Neural cell (in vitro differentiated cells): Measurements from ENCODE around the gene SEMA6A. TPM values are rescaled to one million over a fixed set of nuclear protein-coding genes. Genes with fewer than 3 reads are reported as not detected.

Experiments used
- H2AFZ ChIP-seq: fragments of 200-600, 300-800 bp; sonication (generic), shearing (Covaris generic); 2 replicates; pipeline ENCODE4 v1.6.0; 2014; ENCODE audit warnings: low read depth, mild to moderate bottlenecking, antibody characterized with exemption, low read length, moderate library complexity
- H3F3A ChIP-seq: fragments of 200-600 bp; shearing (Covaris generic); 2 replicates; pipeline ENCODE4 v1.6.1; 2016; ENCODE audit warnings: mild to moderate bottlenecking, moderate library complexity, mixed read lengths, antibody characterized with exemption, low read length; ENCODE audit not compliant: insufficient read depth, poor library complexity, severe bottlenecking
- H3K27ac ChIP-seq: fragments of 200-600, 300-800 bp; sonication (generic), shearing (Covaris generic); 2 replicates; pipeline ENCODE4 v1.5.1; 2014; ENCODE audit warnings: mild to moderate bottlenecking, low read length, moderate library complexity
- H3K27me3 ChIP-seq: fragments of 300-800, 200-600 bp; sonication (generic), shearing (Covaris generic); 2 replicates; pipeline ENCODE4 v1.6.0; 2014; ENCODE audit warnings: mild to moderate bottlenecking, low read depth, low read length, moderate library complexity; ENCODE audit not compliant: insufficient read depth
- H3K36me3 ChIP-seq: fragments of 300-800, 200-600 bp; sonication (generic), shearing (Covaris generic); 2 replicates; pipeline ENCODE4 v1.5.1; 2014; ENCODE audit warnings: mild to moderate bottlenecking, antibody characterized with exemption, low read length, moderate library complexity; ENCODE audit not compliant: insufficient read depth
- H3K4me2 ChIP-seq: fragments of 300-800, 200-600 bp; sonication (generic), shearing (Covaris generic); 2 replicates; pipeline ENCODE4 v1.6.0; 2014; ENCODE audit warnings: mild to moderate bottlenecking, low read length
- H3K4me3 ChIP-seq: fragments of 300-800, 200-600 bp; sonication (generic), shearing (Covaris generic); 2 replicates; pipeline ENCODE4 v1.5.1; 2014; ENCODE audit warnings: mild to moderate bottlenecking, low read length, moderate library complexity
- H3K79me2 ChIP-seq: fragments of 200-600 bp; shearing (Covaris generic); replicated peaks from 2 replicates; pipeline ENCODE4 v1.6.0; 2014; ENCODE audit warnings: mild to moderate bottlenecking, low read length, moderate library complexity; ENCODE audit not compliant: insufficient read depth
- H3K9ac ChIP-seq: fragments of 300-800, 200-600 bp; sonication (generic), shearing (Covaris generic); 2 replicates; pipeline ENCODE4 v1.6.1; 2016; ENCODE audit warnings: mild to moderate bottlenecking, low read length, mixed read lengths
- H3K9me2 ChIP-seq: fragments of 200-600 bp; shearing (Covaris generic); 2 replicates; pipeline ENCODE4 v1.6.1; 2016; ENCODE audit warnings: mild to moderate bottlenecking, low read length, mixed read lengths; ENCODE audit not compliant: insufficient read depth
- H3K9me3 ChIP-seq: fragments of 200-600, 300-800 bp; sonication (generic), shearing (Covaris generic); 2 replicates; pipeline ENCODE4 v1.6.1; 2016; ENCODE audit warnings: mild to moderate bottlenecking, mixed run types, low read length, moderate library complexity, mixed read lengths
- H4K20me1 ChIP-seq: fragments of 200-600 bp; shearing (Covaris generic); 2 replicates; pipeline ENCODE4 v1.6.1; 2016; ENCODE audit warnings: mild to moderate bottlenecking, mixed run types; ENCODE audit not compliant: insufficient read depth
- CTCF ChIP-seq: fragments of 450-650 bp; IDR thresholded peaks from 2 replicates; pipeline ENCODE4 v1.5.1; 2014; ENCODE audit warnings: antibody characterized with exemption, mild to moderate bottlenecking, moderate library complexity; ENCODE audit not compliant: poor library complexity, severe bottlenecking
- EP300 ChIP-seq: fragments of 450-650 bp; conservative IDR thresholded peaks from 2 replicates; pipeline ENCODE4 v1.6.1; 2014; ENCODE audit warnings: antibody characterized with exemption, mild to moderate bottlenecking, moderate library complexity; ENCODE audit not compliant: poor library complexity, severe bottlenecking
- EZH2 ChIP-seq: fragments of 200-600, 300-800 bp; shearing (Covaris generic), sonication (generic); IDR thresholded peaks from 2 replicates; pipeline ENCODE4 v1.6.1; 2014; ENCODE audit warnings: antibody characterized with exemption, low read length, borderline replicate concordance, mild to moderate bottlenecking; ENCODE audit not compliant: insufficient read depth, poor library complexity, severe bottlenecking
- MXI1 ChIP-seq: fragments of 450-650 bp; conservative IDR thresholded peaks from 2 replicates; pipeline ENCODE4 v1.6.1; 2014; ENCODE audit warnings: antibody characterized with exemption, mild to moderate bottlenecking; ENCODE audit not compliant: poor library complexity, severe bottlenecking
- POLR2AphosphoS5 ChIP-seq: IDR thresholded peaks from 2 replicates; pipeline ENCODE4 v1.6.1; 2012
- RAD21 ChIP-seq: fragments of 450-650 bp; conservative IDR thresholded peaks from 2 replicates; pipeline ENCODE4 v1.6.1; 2014; ENCODE audit warnings: antibody characterized with exemption, mild to moderate bottlenecking, moderate library complexity
- REST ChIP-seq: IDR thresholded peaks from 2 replicates; pipeline ENCODE4 v1.6.1; 2012; ENCODE audit warnings: borderline replicate concordance
- SMC3 ChIP-seq: fragments of 450-650 bp; conservative IDR thresholded peaks from 2 replicates; pipeline ENCODE4 v1.6.1; 2014; ENCODE audit warnings: antibody characterized with exemption, mild to moderate bottlenecking, moderate library complexity; ENCODE audit not compliant: poor library complexity
- TAF1 ChIP-seq: IDR thresholded peaks from 2 replicates; pipeline ENCODE4 v1.6.1; 2012; ENCODE audit warnings: low read depth
- polyA plus RNA-seq: library from polyadenylated mRNA; depleted of rRNA; stranded (reverse); fragments of >200 nt; gene quantifications from 2 replicates; pipeline ENCODE4 v1.2.3, GENCODE V29; 2014

Gene SEMA6A
- polyA plus RNA-seq, 1 donor from 2014 or later: 6.5 TPM

GRCh38 chr5:116411101-116411571 is 163.5 kb downstream of the SEMA6A start:
- H3K9ac ChIP-seq: no peak overlapping the region
- H3K9me3 ChIP-seq: no peaks in the 10 kb centered on the region
- no peaks in the 10 kb centered on the region for H3K36me3 ChIP-seq
- H4K20me1 ChIP-seq: no peaks in the 10 kb centered on the region
- TF ChIP-seq RAD21 (no peak), EP300 (no peak), EZH2 (no peak), REST (no peak), SMC3 (no peak)
- no peak overlapping the region for H2AFZ ChIP-seq
- H3K27me3 ChIP-seq: no peaks in the 10 kb centered on the region
- H3K27ac ChIP-seq: no peak overlapping the region
- no peaks in the 10 kb centered on the region for H3F3A ChIP-seq
- no peaks in the 10 kb centered on the region for H3K79me2 ChIP-seq
- H3K9me2 ChIP-seq: no peaks in the 10 kb centered on the region
- no peak overlapping the region for H3K4me2 ChIP-seq
- no peak overlapping the region for H3K4me3 ChIP-seq

GRCh38 chr5:116410336-116410890 is 164.2 kb downstream of the SEMA6A start:
- Histone ChIP-seq H3K4me3 (no peak overlapping the region), H3K27ac (no peak overlapping the region), H3F3A (no peaks in the 10 kb centered on the region), H2AFZ (no peak overlapping the region), H3K9me2 (no peaks in the 10 kb centered on the region), H4K20me1 (no peaks in the 10 kb centered on the region), H3K36me3 (no peaks in the 10 kb centered on the region), H3K4me2 (no peak overlapping the region), H3K27me3 (no peaks in the 10 kb centered on the region), H3K9ac (no peak overlapping the region), H3K79me2 (no peaks in the 10 kb centered on the region), H3K9me3 (no peaks in the 10 kb centered on the region)
- no peak for TF ChIP-seq EZH2
- no peak for TF ChIP-seq TAF1
- no peak for TF ChIP-seq RAD21
- TF ChIP-seq REST: no peak
- no peak for TF ChIP-seq CTCF
- no peak for TF ChIP-seq MXI1
- TF ChIP-seq SMC3: no peak
- no peak for TF ChIP-seq POLR2AphosphoS5
- TF ChIP-seq EP300: no peak
